Measurements from ENCODE around the gene SALL3. TPM values are rescaled to one million over a fixed set of nuclear protein-coding genes. Genes with fewer than 3 reads are reported as not detected.

Gene SALL3
- total RNA-seq, 2 donors from 2014 or later = 3.0 to 40.8 TPM

DNA sequence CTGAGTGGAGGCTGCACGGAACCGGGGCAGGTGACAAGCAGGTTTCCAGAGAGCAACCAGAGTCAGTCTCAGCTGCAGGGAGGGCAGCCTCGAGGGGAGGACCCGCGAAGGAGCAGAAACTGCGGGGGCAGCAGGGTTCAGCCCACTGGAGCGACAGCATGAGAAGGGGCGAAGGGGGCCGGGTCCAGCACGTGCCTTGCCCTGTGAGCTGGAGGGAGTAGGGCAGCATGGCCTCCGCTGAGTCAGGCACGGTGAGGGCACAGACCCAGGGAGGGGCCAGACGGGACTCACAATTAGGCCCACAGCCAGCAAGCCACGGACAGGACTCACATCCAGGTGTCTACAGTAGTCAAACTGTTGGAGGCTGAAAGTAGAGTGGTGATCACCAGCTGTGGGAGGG, 66.9 kb downstream of the SALL3 start:
- no peaks in the 10 kb centered on the region for H3K4me1 ChIP-seq (replicated peaks)
- no peaks in the 10 kb centered on the region for H3K9me3 ChIP-seq
- WGBS = 69% methylated on average over 14 of the region's 14 CpGs

DNA sequence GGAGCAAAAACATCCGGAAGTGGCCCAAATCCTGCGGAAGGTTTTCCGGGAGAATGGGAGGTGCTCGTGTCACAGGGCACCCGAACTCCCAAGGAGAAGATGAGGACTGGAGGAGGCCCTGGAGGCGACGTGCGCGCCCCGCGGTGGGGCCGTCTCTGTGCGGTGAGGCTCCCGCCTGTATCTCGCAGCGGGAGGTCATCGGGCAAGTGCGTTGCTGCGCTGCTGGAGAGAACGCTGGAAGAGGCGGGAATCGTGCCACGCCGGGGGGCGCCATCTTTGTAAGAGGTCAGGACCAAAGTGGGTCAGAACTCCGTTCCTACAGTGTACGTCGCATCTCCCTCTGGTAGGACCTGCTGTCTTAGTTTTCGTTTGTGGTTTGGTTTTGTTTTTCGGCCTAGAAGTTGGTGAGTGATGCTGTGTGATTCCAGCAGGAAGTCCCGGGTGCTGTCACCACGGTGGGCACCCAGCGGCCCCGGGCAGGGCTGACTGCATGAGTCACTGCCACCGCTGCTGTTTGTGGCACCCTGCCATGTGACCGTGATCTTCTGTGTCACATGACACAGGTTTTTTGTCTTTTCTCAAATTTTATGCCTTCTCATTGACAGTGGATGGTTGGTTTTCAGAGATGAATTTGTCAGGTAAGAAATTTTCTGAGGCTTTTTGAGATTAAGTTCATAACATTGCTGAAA, 68.1 kb downstream of the SALL3 start:
- no peaks in the 10 kb centered on the region for H3K27me3 ChIP-seq (replicated peaks; ENCODE audit: insufficient read depth)
- 92% methylated on average over 36 of the region's 36 CpGs for WGBS
- H3K27ac ChIP-seq = no peak overlapping the region
- no peak for DNase-seq (ENCODE audit: low spot score)
- no peak overlapping the region for H3K4me3 ChIP-seq
- TF ChIP-seq POLR2AphosphoS5 (IDR thresholded peaks at IDR 0.05) (no peak), POLR2A (IDR thresholded peaks at IDR 0.05) (no peak)
- TF ChIP-seq, protein P1, sequence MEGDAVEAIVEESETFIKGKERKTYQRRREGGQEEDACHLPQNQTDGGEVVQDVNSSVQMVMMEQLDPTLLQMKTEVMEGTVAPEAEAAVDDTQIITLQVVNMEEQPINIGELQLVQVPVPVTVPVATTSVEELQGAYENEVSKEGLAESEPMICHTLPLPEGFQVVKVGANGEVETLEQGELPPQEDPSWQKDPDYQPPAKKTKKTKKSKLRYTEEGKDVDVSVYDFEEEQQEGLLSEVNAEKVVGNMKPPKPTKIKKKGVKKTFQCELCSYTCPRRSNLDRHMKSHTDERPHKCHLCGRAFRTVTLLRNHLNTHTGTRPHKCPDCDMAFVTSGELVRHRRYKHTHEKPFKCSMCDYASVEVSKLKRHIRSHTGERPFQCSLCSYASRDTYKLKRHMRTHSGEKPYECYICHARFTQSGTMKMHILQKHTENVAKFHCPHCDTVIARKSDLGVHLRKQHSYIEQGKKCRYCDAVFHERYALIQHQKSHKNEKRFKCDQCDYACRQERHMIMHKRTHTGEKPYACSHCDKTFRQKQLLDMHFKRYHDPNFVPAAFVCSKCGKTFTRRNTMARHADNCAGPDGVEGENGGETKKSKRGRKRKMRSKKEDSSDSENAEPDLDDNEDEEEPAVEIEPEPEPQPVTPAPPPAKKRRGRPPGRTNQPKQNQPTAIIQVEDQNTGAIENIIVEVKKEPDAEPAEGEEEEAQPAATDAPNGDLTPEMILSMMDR (IDR thresholded peaks at IDR 0.05) = no peak
- H3K36me3 ChIP-seq = no peaks in the 10 kb centered on the region
- no peaks in the 10 kb centered on the region for H3K4me1 ChIP-seq (replicated peaks)
- intact Hi-C loops (cut with DNase I) = no loop called here
- no peaks in the 10 kb centered on the region for H3K9me3 ChIP-seq

More for the DNA sequence above, 66.9 kb downstream of the SALL3 start:
- no peak for DNase-seq (ENCODE audit: low spot score)
- intact Hi-C loops (cut with DNase I) = no loop called here
- Histone ChIP-seq H3K4me3 (no peak overlapping the region), H3K27ac (no peak overlapping the region), H3K36me3 (no peaks in the 10 kb centered on the region), H3K27me3 (replicated peaks; ENCODE audit: insufficient read depth) (no peaks in the 10 kb centered on the region)
- TF ChIP-seq POLR2AphosphoS5 (IDR thresholded peaks at IDR 0.05) (no peak), POLR2A (IDR thresholded peaks at IDR 0.05) (no peak)
- TF ChIP-seq, protein P1 (IDR thresholded peaks at IDR 0.05) = no peak

DNA sequence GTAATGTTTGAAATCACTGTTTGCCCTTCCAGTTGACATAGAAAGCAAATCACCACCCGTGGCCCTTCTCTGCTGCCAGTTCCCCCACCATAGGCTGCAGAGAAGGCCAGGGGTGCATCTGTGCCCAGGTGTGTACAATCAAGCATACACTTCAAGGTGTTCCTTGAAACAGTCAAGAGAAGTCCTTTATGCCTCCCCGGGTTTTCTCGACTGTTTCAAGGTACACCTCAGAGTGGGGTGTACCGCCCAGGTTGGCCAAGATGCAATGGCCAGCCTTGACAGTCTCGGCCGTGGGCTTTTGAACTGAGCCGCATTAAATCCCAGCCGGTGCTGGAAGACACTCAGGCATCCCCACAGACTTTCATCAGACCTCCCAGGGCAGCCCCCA, 68.6 kb downstream of the SALL3 start:
- Histone ChIP-seq H3K4me3 (no peak overlapping the region), H3K4me1 (replicated peaks) (no peaks in the 10 kb centered on the region), H3K27ac (no peak overlapping the region), H3K27me3 (replicated peaks; ENCODE audit: insufficient read depth) (no peaks in the 10 kb centered on the region), H3K36me3 (no peaks in the 10 kb centered on the region), H3K9me3 (no peaks in the 10 kb centered on the region)
- WGBS = 86% methylated on average over 8 of the region's 8 CpGs
- intact Hi-C loops (cut with DNase I) = no loop called here
- TF ChIP-seq POLR2AphosphoS5 (IDR thresholded peaks at IDR 0.05) (no peak), POLR2A (IDR thresholded peaks at IDR 0.05) (no peak)
- TF ChIP-seq, protein P1 (IDR thresholded peaks at IDR 0.05) = no peak
- no peak for DNase-seq (ENCODE audit: low spot score)

DNA sequence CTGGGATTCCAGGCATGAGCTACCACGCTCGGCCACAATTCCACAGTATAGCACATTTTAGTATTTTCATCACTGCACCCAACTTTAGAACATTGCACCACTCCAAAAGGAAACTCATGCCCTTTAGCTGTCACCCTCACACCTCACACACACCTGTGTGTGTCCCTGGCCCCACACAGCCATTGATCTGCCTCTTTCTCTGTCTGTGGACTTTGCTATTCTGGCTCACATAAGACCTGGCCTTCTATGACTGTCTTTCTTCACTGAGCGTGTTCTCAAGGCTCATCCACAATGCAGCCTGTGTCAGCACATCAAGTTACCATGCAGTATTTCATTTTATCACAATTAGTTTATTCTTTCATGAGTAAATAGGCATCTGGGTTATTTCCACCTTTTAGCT, 69.9 kb downstream of the SALL3 start:
- TF ChIP-seq, protein P1 (IDR thresholded peaks at IDR 0.05) = no peak
- TF ChIP-seq POLR2A (IDR thresholded peaks at IDR 0.05) = no peak
- TF ChIP-seq POLR2AphosphoS5 (IDR thresholded peaks at IDR 0.05) = no peak
- intact Hi-C loops (cut with DNase I) = no loop called here
- WGBS = 73% methylated on average over 3 of the region's 3 CpGs
- no peaks in the 10 kb centered on the region for H3K27me3 ChIP-seq (replicated peaks; ENCODE audit: insufficient read depth)
- H3K9me3 ChIP-seq = no peaks in the 10 kb centered on the region
- no peak overlapping the region for H3K4me3 ChIP-seq
- DNase-seq (ENCODE audit: low spot score) = no peak
- no peaks in the 10 kb centered on the region for H3K36me3 ChIP-seq
- H3K27ac ChIP-seq = no peak overlapping the region
- H3K4me1 ChIP-seq (replicated peaks) = no peaks in the 10 kb centered on the region

Other genes with a start within 250 kb of the SALL3 start
- gene ATP9B, start 89.6 kb downstream of the SALL3 start, total RNA-seq = 10 to 100 TPM; 33.8 to 55.6 TPM